Naive thymus-derived CD4-positive, alpha-beta T cell (primary cell): Measurements from ENCODE around the gene PDHX. TPM values are rescaled to one million over a fixed set of nuclear protein-coding genes. Genes with fewer than 3 reads are reported as not detected.
A peak's percentile ranks its signal among the peaks of the same experiment; 100 is the strongest.

Experiments used
- ATAC-seq: fragments of 150-1000 bp; cut with Tn5 transposase; 2 replicates; pipeline ENCODE4 v1.10.0; 2021; ENCODE audit warnings: mild to moderate bottlenecking, moderate library complexity
- CTCF ChIA-PET: fragments of 350-600 bp; sonication (Branson Sonifier 250); formaldehyde crosslinking; loops from one replicate; lab custom pipeline; 2021; ENCODE audit warnings: antibody characterized with exemption; lab: Charles Lee
- POLR2A ChIA-PET: fragments of 350-600 bp; sonication (Branson Sonifier 250); formaldehyde crosslinking; loops from one replicate; lab custom pipeline; 2021; ENCODE audit warnings: antibody characterized with exemption, inconsistent platforms; lab: Charles Lee
- DNase-seq, 9 donors: peaks; one replicate each; pipeline versions ENCODE4 v3.0.0 to v3.0.0-alpha.2; 2020 to 2022; ENCODE audit warnings: mixed read lengths in 1 of 9
- H3K27ac ChIP-seq: one replicate; pipeline ENCODE4 v1.7.0; 2013; ENCODE audit warnings: mild to moderate bottlenecking, low read depth, low read length, moderate library complexity
- H3K27me3 ChIP-seq, 2 donors: one replicate each; pipeline ENCODE4 v1.7.0; 2013; ENCODE audit warnings: low read length in 2 of 2, mild to moderate bottlenecking in 2 of 2, moderate library complexity in 2 of 2; ENCODE audit not compliant: control insufficient read depth in 2 of 2, insufficient read depth in 2 of 2
- H3K36me3 ChIP-seq, 3 experiments: 1 replicate in 2 of 3; 2 replicates in 1 of 3; pipeline ENCODE4 v1.7.0; 2013; ENCODE audit warnings: low read length in 3 of 3, mild to moderate bottlenecking in 3 of 3, moderate library complexity in 1 of 3; ENCODE audit not compliant: insufficient read depth in 3 of 3, control insufficient read depth in 2 of 3
- H3K4me1 ChIP-seq, 2 donors: one replicate each; pipeline ENCODE4 v1.7.0; 2013; ENCODE audit warnings: low read length in 2 of 2, mild to moderate bottlenecking in 2 of 2, moderate library complexity in 1 of 2; ENCODE audit not compliant: control insufficient read depth in 2 of 2, insufficient read depth in 2 of 2
- H3K4me3 ChIP-seq: 2 replicates; pipeline ENCODE4 v1.7.0; 2013; ENCODE audit warnings: mild to moderate bottlenecking, low read length
- H3K9me3 ChIP-seq, 3 experiments: 1 replicate in 2 of 3; 2 replicates in 1 of 3; pipeline ENCODE4 v1.7.0; 2013; ENCODE audit warnings: low read length in 3 of 3; ENCODE audit not compliant: control insufficient read depth in 2 of 3
- H3K27ac Mint-ChIP-seq, 9 donors: one replicate each; pipeline ENCODE4 v1.8.0; 2020 to 2022; ENCODE audit warnings: mixed read lengths in 9 of 9, mild to moderate bottlenecking in 8 of 9, moderate library complexity in 5 of 9, inconsistent platforms in 2 of 9
- H3K27me3 Mint-ChIP-seq, 5 donors: one replicate each; pipeline ENCODE4 v1.8.0; 2021 to 2022; ENCODE audit warnings: mixed read lengths in 5 of 5, mild to moderate bottlenecking in 1 of 5
- H3K36me3 Mint-ChIP-seq, 5 donors: one replicate each; pipeline ENCODE4 v1.8.0; 2020 to 2022; ENCODE audit warnings: mixed read lengths in 5 of 5, mild to moderate bottlenecking in 3 of 5, inconsistent platforms in 1 of 5
- H3K4me1 Mint-ChIP-seq, 7 donors: one replicate each; pipeline ENCODE4 v1.8.0; 2020 to 2022; ENCODE audit warnings: mixed read lengths in 7 of 7, mild to moderate bottlenecking in 3 of 7, inconsistent platforms in 1 of 7
- H3K4me3 Mint-ChIP-seq, 10 donors: one replicate each; pipeline ENCODE4 v1.8.0; 2020 to 2022; ENCODE audit warnings: mild to moderate bottlenecking in 10 of 10, mixed read lengths in 10 of 10, moderate library complexity in 6 of 10, inconsistent platforms in 2 of 10
- H3K9me3 Mint-ChIP-seq, 11 donors: one replicate each; pipeline ENCODE4 v1.8.0; 2020 to 2022; ENCODE audit warnings: mixed read lengths in 11 of 11, mild to moderate bottlenecking in 4 of 11, inconsistent platforms in 1 of 11, moderate library complexity in 1 of 11
- intact Hi-C, 2 donors: fragments of 100-400 bp; cut with micrococcal nuclease; formaldehyde crosslinking; loops; one replicate each; pipeline ENCODE4 v1.15.1; 2023
- polyA plus RNA-seq, 2 donors: library from polyadenylated mRNA; unstranded; fragments of 300-500 nt; fragmentation: Illumina TruSeq; gene quantifications; one replicate each; pipeline ENCODE4 v1.2.3, GENCODE V29; 2021
- total RNA-seq, 6 experiments: library from RNA in 5 of 6; stranded (reverse) in 5 of 6; gene quantifications; 1 replicate in 5 of 6; 2 replicates in 1 of 6; pipeline ENCODE4 v1.2.3 and lab custom pipeline; 2021 to 2026

PDHX gene
- total and polyA plus RNA-seq, 7 experiments from 2014 or later, result 17.8 to 54.1 (median 26.2) TPM

GRCh38 chr11:35030716-35031213, 114.3 kb downstream of the PDHX start:
- intact Hi-C loops, result loop anchor here (1.0 to 2.0 kb wide), 3 partner anchors 10 to 18 kb away; no protein-coding TSS in a partner anchor
- H3K9me3 Mint-ChIP-seq, result peaks cover 0 to 30% (median 6%) of the 10 kb centered on the region in 11 donors
- H3K4me1 Mint-ChIP-seq, result peaks cover 31 to 58% (median 49%) of the 10 kb centered on the region in 7 donors
- peak overlapping the region in 5 of 9 donors; percentile 38 to 87 (median 78) for H3K27ac Mint-ChIP-seq
- H3K4me1 ChIP-seq, result peaks cover 10 to 14% of the 10 kb centered on the region in 2 donors
- ATAC-seq (peak; percentile 79), DNase-seq (no peak)
- H3K4me3 Mint-ChIP-seq, result peak overlapping the region in 6 of 10 donors; percentile 15 to 75 (median 52)
- CTCF ChIA-PET, result interaction anchor here (1.8 to 2.0 kb wide), 3 partner anchors 15 to 31 kb away, joined by 6 to 8 read pairs (median 6); no protein-coding TSS in a partner anchor
- POLR2A ChIA-PET, result interaction anchor here (0.6 to 3.2 kb wide), 5 partner anchors 8 to 144 kb away, joined by 3 to 11 read pairs (median 4); partner anchors contain the start of gene CD44
- H3K9me3 ChIP-seq, result no peaks in the 10 kb centered on the region
- H3K36me3 Mint-ChIP-seq, result peaks cover 0 to 47% (median 4%) of the 10 kb centered on the region in 5 donors
- H3K27me3 ChIP-seq, result no peaks in the 10 kb centered on the region
- H3K27me3 Mint-ChIP-seq, result peaks cover 0 to 19% (median 0%) of the 10 kb centered on the region in 5 donors
- H3K27ac ChIP-seq, result no peak overlapping the region
- no peaks in the 10 kb centered on the region for H3K36me3 ChIP-seq
- H3K4me3 ChIP-seq, result no peak overlapping the region

DNA sequence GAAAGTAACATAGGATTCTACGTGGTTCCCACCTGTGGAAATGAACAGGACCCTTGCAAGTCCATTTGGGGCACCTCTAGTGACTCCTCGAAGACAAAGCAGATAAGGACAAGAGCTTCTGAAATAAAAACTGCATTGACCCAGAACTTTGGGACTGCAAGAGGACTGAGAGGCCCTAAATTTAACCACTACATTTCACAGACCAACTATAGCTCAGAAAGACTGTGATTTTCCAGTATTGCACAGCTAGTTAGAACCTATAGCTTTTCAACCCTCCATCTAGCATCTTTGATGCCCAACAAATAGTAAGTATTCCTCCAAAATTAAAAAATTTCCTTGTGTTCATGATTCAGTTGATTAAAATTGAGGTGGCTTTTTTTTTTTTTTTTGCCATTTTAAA, 114.9 kb downstream of the PDHX start:
- peak overlapping the region in 1 of 9 donors; percentile 78 for H3K27ac Mint-ChIP-seq

GRCh38 chr11:35031867-35032266, 115.4 kb downstream of the PDHX start:
- ChIA-PET POLR2A (interaction anchor here (0.6 to 3.2 kb wide), 7 partner anchors 9 to 109 kb away, joined by 3 to 11 read pairs (median 4); partner anchors contain the start of gene CD44), CTCF (interaction anchor here (0.9 to 2.0 kb wide), 2 partner anchors 29 to 32 kb away, joined by 5 to 8 read pairs; no protein-coding TSS in a partner anchor)
- Histone ChIP-seq H3K4me1 (peaks cover 10 to 14% of the 10 kb centered on the region in 2 donors), H3K36me3 (no peaks in the 10 kb centered on the region), H3K4me3 (no peak overlapping the region), H3K9me3 (no peaks in the 10 kb centered on the region), H3K27me3 (no peaks in the 10 kb centered on the region), H3K27ac (no peak overlapping the region)
- Mint-ChIP-seq H3K27ac (peak overlapping the region in 4 of 9 donors; percentile 11 to 86 (median 30)), H3K4me1 (peaks cover 33 to 52% (median 49%) of the 10 kb centered on the region in 7 donors), H3K36me3 (peaks cover 0 to 42% (median 4%) of the 10 kb centered on the region in 5 donors), H3K9me3 (peaks cover 0 to 24% (median 5%) of the 10 kb centered on the region in 11 donors), H3K27me3 (peaks cover 0 to 16% (median 0%) of the 10 kb centered on the region in 5 donors), H3K4me3 (peak overlapping the region in 1 of 10 donors; percentile 46)
- ATAC-seq, result no peak
- DNase-seq, result no peak
- intact Hi-C loops, result loop anchor here in 1 of 2 donors (2.0 kb wide), 1 partner anchor 17 kb away; no protein-coding TSS in a partner anchor

More for the DNA sequence above, 114.9 kb downstream of the PDHX start:
- ChIA-PET CTCF (interaction anchor here (2.0 kb wide), 1 partner anchor 31 kb away, joined by 8 read pairs; no protein-coding TSS in a partner anchor), POLR2A (interaction anchor here (0.6 to 3.2 kb wide), 6 partner anchors 9 to 143 kb away, joined by 3 to 11 read pairs (median 4); partner anchors contain the start of gene CD44)
- no peak overlapping the region for H3K4me3 Mint-ChIP-seq
- Histone ChIP-seq H3K4me1 (peaks cover 10 to 14% of the 10 kb centered on the region in 2 donors), H3K27me3 (no peaks in the 10 kb centered on the region), H3K4me3 (no peak overlapping the region), H3K9me3 (no peaks in the 10 kb centered on the region), H3K27ac (no peak overlapping the region), H3K36me3 (no peaks in the 10 kb centered on the region)
- ATAC-seq (no peak), DNase-seq (no peak)
- intact Hi-C loops, result loop anchor here in 1 of 2 donors (2.0 kb wide), 1 partner anchor 17 kb away; no protein-coding TSS in a partner anchor
- peaks cover 0 to 19% (median 0%) of the 10 kb centered on the region in 5 donors for H3K27me3 Mint-ChIP-seq
- peaks cover 0 to 42% (median 4%) of the 10 kb centered on the region in 5 donors for H3K36me3 Mint-ChIP-seq
- peaks cover 31 to 53% (median 50%) of the 10 kb centered on the region in 7 donors for H3K4me1 Mint-ChIP-seq
- H3K9me3 Mint-ChIP-seq, result peaks cover 0 to 24% (median 4%) of the 10 kb centered on the region in 11 donors

- H3K4me3 Mint-ChIP-seq, result peak overlapping the region in 1 of 10 donors; percentile 1
- no peaks in the 10 kb centered on the region for H3K27me3 ChIP-seq
- no peaks in the 10 kb centered on the region for H3K9me3 ChIP-seq
- ChIA-PET CTCF (no interaction called here), POLR2A (interaction anchor here (1.0 to 2.1 kb wide), 4 partner anchors 17 to 51 kb away, joined by 3 to 4 read pairs (median 4); no protein-coding TSS in a partner anchor)
- H3K4me1 ChIP-seq, result peaks cover 10 to 14% of the 10 kb centered on the region in 2 donors
- H3K27me3 Mint-ChIP-seq, result peaks cover 0 to 22% (median 0%) of the 10 kb centered on the region in 5 donors
- DNase-seq (no peak), ATAC-seq (no peak)
- no peak overlapping the region for H3K4me3 ChIP-seq
- no peaks in the 10 kb centered on the region for H3K36me3 ChIP-seq
- H3K27ac Mint-ChIP-seq, result peak overlapping the region in 5 of 9 donors; percentile 0 to 58 (median 13)
- intact Hi-C loops, result no loop called here
- peaks cover 0 to 20% (median 0%) of the 10 kb centered on the region in 11 donors for H3K9me3 Mint-ChIP-seq
- H3K27ac ChIP-seq, result no peak overlapping the region
- peaks cover 0 to 39% (median 4%) of the 10 kb centered on the region in 5 donors for H3K36me3 Mint-ChIP-seq
- peaks cover 38 to 56% (median 55%) of the 10 kb centered on the region in 7 donors for H3K4me1 Mint-ChIP-seq
Observed at GRCh38 chr11:35033011-35033410, 116.6 kb downstream of the PDHX start.

DNA sequence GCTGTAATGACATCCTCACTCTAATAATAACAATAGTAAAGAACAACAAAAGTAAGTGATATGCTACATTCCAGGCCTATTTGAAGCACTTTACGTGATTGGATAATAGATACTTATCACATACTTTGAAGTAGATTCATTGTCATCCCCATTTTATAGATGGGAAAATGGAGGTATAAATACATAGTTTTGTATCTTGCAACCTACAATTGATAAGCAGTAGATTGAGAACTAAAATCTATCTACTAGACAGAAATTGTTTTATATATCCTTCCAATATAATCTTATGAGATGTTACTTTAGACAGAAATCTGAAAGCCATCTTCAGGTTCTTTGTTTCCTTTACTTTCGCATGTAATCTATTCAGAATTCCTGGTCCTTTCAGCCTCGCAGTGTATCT, 118.0 kb downstream of the PDHX start:
- Mint-ChIP-seq H3K27ac (peak overlapping the region in 3 of 9 donors; percentile 4 to 58 (median 38)), H3K27me3 (peaks cover 0 to 32% (median 0%) of the 10 kb centered on the region in 5 donors), H3K4me3 (peak overlapping the region in 1 of 10 donors; percentile 1), H3K4me1 (peaks cover 38 to 67% (median 57%) of the 10 kb centered on the region in 7 donors), H3K36me3 (peaks cover 0 to 31% (median 4%) of the 10 kb centered on the region in 5 donors), H3K9me3 (peaks cover 0 to 21% (median 0%) of the 10 kb centered on the region in 11 donors)
- Histone ChIP-seq H3K36me3 (no peaks in the 10 kb centered on the region), H3K9me3 (no peaks in the 10 kb centered on the region), H3K4me1 (peaks cover 12 to 14% of the 10 kb centered on the region in 2 donors), H3K27ac (no peak overlapping the region), H3K27me3 (no peaks in the 10 kb centered on the region), H3K4me3 (no peak overlapping the region)
- ChIA-PET CTCF (no interaction called here), POLR2A (interaction anchor here (0.6 to 0.8 kb wide), 2 partner anchors 9 to 104 kb away, joined by 3 read pairs; partner anchors contain the start of gene CD44)
- DNase-seq (no peak), ATAC-seq (no peak)
- intact Hi-C loops, result no loop called here

DNA sequence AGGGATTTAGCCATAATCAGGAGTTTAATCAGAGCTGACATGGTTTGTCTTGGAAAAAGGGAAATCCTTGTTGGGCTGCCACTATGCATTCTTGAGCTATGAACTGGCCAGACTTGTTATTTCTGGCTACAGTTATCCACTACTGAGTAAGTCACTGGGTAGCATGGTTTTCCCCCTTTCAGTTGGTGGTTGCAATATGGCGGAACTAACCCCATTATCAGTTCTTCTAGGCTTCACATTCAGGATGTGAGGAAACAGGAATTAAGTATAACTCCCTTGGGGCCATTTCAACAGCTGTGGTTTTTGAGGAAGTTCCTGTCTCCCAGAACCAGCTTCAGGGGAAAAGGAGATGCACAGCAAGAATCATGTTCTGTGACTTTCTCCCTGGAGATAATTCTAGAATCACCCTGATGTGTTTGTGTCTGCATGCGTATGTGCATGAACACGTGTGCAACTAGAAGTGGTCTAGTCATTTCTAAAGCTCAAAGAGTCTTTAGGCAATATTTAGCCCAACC, 119.5 kb downstream of the PDHX start:
- H3K27me3 Mint-ChIP-seq, result peaks cover 0 to 33% (median 0%) of the 10 kb centered on the region in 5 donors
- peaks cover 0 to 21% (median 0%) of the 10 kb centered on the region in 11 donors for H3K9me3 Mint-ChIP-seq
- Histone ChIP-seq H3K36me3 (no peaks in the 10 kb centered on the region), H3K4me1 (peaks cover 11 to 12% of the 10 kb centered on the region in 2 donors), H3K27ac (no peak overlapping the region), H3K27me3 (no peaks in the 10 kb centered on the region), H3K4me3 (no peak overlapping the region), H3K9me3 (no peaks in the 10 kb centered on the region)
- H3K4me3 Mint-ChIP-seq, result no peak overlapping the region
- H3K4me1 Mint-ChIP-seq, result peaks cover 29 to 66% (median 56%) of the 10 kb centered on the region in 7 donors
- DNase-seq (no peak), ATAC-seq (peak; percentile 28)
- H3K36me3 Mint-ChIP-seq, result peaks cover 0 to 31% (median 4%) of the 10 kb centered on the region in 5 donors
- CTCF ChIA-PET, result interaction anchor here (1.2 to 1.4 kb wide), 2 partner anchors 36 to 270 kb away, joined by 3 read pairs; no protein-coding TSS in a partner anchor
- intact Hi-C loops, result no loop called here
- POLR2A ChIA-PET, result interaction anchor here (1.0 kb wide), 1 partner anchor 105 kb away, joined by 7 read pairs; no protein-coding TSS in a partner anchor
- H3K27ac Mint-ChIP-seq, result no peak overlapping the region
